ENCODE data around the gene C11orf68.

C11orf68 gene

DNA sequence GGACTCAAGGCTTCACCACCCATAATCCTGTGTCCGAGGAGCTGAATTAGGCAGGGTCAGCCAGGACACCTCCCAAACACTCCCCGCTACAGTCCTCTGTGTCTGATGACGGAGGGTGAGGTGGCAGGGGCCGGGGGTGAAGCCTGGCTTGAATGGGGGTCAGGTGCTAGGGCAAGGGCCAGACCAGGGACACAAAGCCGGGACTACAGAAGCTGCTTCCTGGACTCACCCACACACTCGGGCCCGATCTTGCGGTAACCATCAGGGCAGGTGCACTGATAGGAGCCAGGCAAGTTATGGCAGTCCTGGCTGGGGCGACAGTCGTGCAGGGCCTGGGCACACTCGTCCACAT lies 48.6 kb downstream of the C11orf68 start:
- no peak for TF ChIP-seq ZNF274 (IDR thresholded peaks at IDR 0.05; ENCODE audit: low read depth, low read length)
- no peak overlapping the region for H3K4me3 ChIP-seq (ENCODE audit: low read length)

- no peak overlapping the region for H3K4me3 ChIP-seq (ENCODE audit: low read length)
- no peak for TF ChIP-seq ZNF274 (IDR thresholded peaks at IDR 0.05; ENCODE audit: low read depth, low read length)
Measured at GRCh38 chr11:65869643-65870306, 49.1 kb downstream of the C11orf68 start.

DNA sequence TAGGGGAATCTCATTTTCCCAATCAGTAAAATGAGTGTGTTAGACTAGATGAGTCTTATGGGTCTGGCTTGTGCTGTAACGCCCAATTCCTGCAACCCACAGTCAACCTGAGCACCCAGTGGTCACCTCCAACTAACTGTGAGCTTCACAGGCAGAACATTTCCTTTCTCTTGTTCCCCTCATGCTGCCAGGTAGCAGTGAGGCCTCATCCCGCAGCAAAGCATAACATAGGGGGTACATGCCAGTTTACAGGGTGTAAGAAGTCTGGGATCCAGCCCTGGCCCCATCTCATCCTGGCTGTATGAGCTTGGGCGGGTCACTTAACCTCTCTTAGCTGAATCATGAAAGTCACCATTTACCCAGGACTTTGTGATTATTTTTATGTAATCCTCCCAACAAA lies 50.0 kb downstream of the C11orf68 start:
- H3K4me3 ChIP-seq (ENCODE audit: low read length) = no peak overlapping the region
- TF ChIP-seq ZNF274 (IDR thresholded peaks at IDR 0.05; ENCODE audit: low read depth, low read length) = no peak

GRCh38 chr11:65868076-65868667 lies 50.7 kb downstream of the C11orf68 start:
- no peak overlapping the region for H3K4me3 ChIP-seq (ENCODE audit: low read length)
- TF ChIP-seq ZNF274 (IDR thresholded peaks at IDR 0.05; ENCODE audit: low read depth, low read length) = no peak

GRCh38 chr11:65867284-65868071 lies 51.4 kb downstream of the C11orf68 start:
- H3K4me3 ChIP-seq (ENCODE audit: low read length) = no peak overlapping the region
- no peak for TF ChIP-seq ZNF274 (IDR thresholded peaks at IDR 0.05; ENCODE audit: low read depth, low read length)
